Thyroid gland (tissue), 4 donors: ENCODE results near the gene DNAJC16.

Source experiments
- CTCF ChIP-seq, 6 experiments: fragments of 200-600 bp in 3 of 6; fragments of 450-650 bp in 3 of 6; sonication (generic) in 3 of 6; IDR thresholded peaks; one replicate each; pipeline ENCODE4 v1.5.1; 2016 to 2019; ENCODE audit warnings: antibody characterized with exemption in 6 of 6, mild to moderate bottlenecking in 2 of 6, inconsistent platforms in 1 of 6, moderate library complexity in 1 of 6
- POLR2A ChIP-seq, 2 donors: fragments of 450-650 bp; IDR thresholded peaks; one replicate each; pipeline ENCODE4 v1.6.1; 2017; ENCODE audit warnings: antibody characterized with exemption in 2 of 2, mild to moderate bottlenecking in 2 of 2, moderate library complexity in 1 of 2

GRCh38 chr1:15509586-15509985 lies 17.1 kb upstream of the DNAJC16 start:
- TF ChIP-seq CTCF (IDR thresholded peaks at IDR 0.05) = no peak
- no peak for TF ChIP-seq POLR2A (IDR thresholded peaks at IDR 0.05)
